GM12864 (cell line): ENCODE measurements around the gene HID1.
A peak's percentile ranks its signal among the peaks of the same experiment; 100 is the strongest.

Experiments used
- DNase-seq: peaks from one replicate; pipeline ENCODE4 v3.0.0-alpha.2; 2011; ENCODE audit warnings: low read depth
- H3K4me3 ChIP-seq: 2 replicates; pipeline ENCODE4 v1.5.1; 2011; ENCODE audit warnings: mild to moderate bottlenecking, low read depth, low read length, control low read depth
- CTCF ChIP-seq: IDR thresholded peaks from 2 replicates; pipeline ENCODE4 v1.5.1; 2011; ENCODE audit warnings: low read depth, mild to moderate bottlenecking, moderate library complexity, low read length, control low read depth, inconsistent platforms; ENCODE audit errors: missing control alignments

Gene HID1

GRCh38 chr17:74921769-74922168 is 50.8 kb downstream of the HID1 start:
- no peak for TF ChIP-seq CTCF
- H3K4me3 ChIP-seq = no peak overlapping the region
- no peak for DNase-seq

DNA sequence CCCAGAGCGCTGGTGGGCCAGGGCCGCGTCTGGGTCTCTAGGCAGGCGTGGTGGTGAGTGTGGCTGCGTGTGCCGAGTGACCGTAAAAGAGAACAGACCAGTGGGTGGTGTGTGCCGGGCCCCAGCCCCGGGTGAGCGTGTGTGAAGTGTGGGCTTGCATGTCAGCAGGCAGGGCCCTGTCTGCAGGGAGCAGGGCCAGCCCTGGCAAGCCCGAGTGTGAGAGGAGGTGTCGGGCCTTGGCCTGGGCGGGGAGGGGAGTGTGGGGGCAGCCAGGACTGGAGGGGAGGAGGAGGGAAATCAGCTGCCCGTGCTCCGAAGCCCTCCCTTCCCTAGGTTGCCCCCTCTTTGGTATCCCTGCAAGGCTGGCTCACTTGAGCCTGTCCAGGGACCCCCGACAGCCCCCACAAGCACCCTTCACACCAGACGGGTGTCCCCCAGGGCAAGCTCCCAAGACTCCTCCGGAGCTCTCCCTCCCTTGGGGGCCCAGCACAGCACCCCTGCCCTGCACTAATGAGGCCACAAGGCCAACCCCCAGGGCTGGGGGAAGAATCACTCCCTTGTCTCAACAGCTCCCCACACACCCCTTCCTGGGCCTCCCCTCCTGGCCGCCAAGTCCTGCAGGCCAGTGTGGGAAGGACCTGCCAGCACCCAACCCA is 51.4 kb downstream of the HID1 start:
- no peak overlapping the region for H3K4me3 ChIP-seq
- DNase-seq = no peak
- TF ChIP-seq CTCF = no peak

GRCh38 chr17:74920642-74921025 is 51.9 kb downstream of the HID1 start:
- H3K4me3 ChIP-seq = no peak overlapping the region
- no peak for TF ChIP-seq CTCF
- DNase-seq = no peak

GRCh38 chr17:74920306-74920620 is 52.3 kb downstream of the HID1 start:
- no peak for TF ChIP-seq CTCF
- DNase-seq = no peak
- H3K4me3 ChIP-seq = no peak overlapping the region

GRCh38 chr17:74919440-74920305 is 52.9 kb downstream of the HID1 start:
- TF ChIP-seq CTCF = peak; percentile 37
- DNase-seq = no peak
- H3K4me3 ChIP-seq = no peak overlapping the region

DNA sequence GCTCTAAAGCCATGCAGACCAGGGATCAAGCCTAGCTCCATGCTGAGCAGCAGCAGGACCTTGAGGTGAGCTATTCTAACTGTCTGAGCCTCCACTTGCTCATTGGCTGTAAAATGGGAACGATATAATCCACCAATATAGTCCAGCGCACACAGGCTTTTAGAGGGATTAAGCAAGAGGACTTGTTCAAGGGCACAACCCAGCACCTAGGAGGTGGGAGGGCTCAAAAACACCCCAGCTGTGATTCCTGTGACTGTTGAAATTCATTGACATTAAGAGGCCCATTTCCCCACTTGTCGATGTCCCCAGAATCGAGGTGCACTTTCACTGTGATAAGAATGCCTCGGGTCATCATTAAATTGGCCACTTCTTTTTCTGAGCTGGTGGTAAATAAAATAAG is 53.7 kb downstream of the HID1 start:
- DNase-seq = no peak
- no peak overlapping the region for H3K4me3 ChIP-seq
- TF ChIP-seq CTCF = no peak

- TF ChIP-seq CTCF = no peak
- no peak overlapping the region for H3K4me3 ChIP-seq
- DNase-seq = no peak
Observed at GRCh38 chr17:74917430-74917829, 55.1 kb downstream of the HID1 start.
